HG02763 (cell line): ENCODE measurements around the gene INPP5A.
"Not testable (repeated sequence)": the region's sequence is repeated elsewhere in the genome, so short reads cannot be mapped to it uniquely, and the experiment has no call there.

ENCODE experiments used
- ATAC-seq: cut with Tn5 transposase; IDR thresholded peaks from one replicate; pipeline ENCODE4 v1.9.1; 2021; ENCODE audit warnings: mild to moderate bottlenecking, moderate library complexity; ENCODE audit not compliant: unreplicated experiment

Gene INPP5A

DNA sequence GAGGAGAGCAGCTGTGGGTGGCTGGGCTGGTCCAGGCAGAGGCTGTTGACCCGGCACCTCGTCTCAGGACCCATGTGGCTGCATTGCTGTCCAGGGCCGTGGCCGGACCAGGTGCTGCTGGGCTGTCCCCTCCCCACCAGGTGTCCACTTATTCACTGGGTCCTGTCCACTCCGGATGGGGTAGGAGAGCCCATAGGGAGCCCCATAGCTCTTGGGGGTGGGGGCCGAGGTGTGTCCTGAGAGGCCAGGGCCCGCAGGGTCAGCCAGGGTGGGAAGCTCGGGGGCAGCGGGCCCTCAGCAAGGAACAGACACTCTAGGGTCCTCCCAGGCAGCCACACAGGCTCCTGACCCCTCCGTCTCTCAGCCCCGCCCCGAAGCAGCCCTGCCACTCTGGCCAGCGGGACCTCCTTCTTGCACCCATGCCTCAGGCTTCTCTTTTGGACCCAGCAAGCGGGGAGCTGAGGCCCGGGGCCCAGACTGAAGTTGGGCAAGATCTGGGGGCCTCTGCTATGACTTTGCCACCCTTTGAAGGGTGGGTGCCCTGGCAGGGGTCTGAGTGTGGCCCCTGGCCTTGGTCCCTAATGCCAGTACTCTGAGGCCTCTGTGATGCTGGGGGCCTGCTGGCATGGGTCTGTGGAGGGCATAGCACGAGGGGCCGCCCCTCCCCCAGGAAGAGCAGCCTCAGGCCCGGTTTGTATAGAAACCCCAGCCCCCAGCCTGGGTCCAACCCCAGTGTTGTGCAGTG is 162.0 kb downstream of the INPP5A start:
- no peak for ATAC-seq

DNA sequence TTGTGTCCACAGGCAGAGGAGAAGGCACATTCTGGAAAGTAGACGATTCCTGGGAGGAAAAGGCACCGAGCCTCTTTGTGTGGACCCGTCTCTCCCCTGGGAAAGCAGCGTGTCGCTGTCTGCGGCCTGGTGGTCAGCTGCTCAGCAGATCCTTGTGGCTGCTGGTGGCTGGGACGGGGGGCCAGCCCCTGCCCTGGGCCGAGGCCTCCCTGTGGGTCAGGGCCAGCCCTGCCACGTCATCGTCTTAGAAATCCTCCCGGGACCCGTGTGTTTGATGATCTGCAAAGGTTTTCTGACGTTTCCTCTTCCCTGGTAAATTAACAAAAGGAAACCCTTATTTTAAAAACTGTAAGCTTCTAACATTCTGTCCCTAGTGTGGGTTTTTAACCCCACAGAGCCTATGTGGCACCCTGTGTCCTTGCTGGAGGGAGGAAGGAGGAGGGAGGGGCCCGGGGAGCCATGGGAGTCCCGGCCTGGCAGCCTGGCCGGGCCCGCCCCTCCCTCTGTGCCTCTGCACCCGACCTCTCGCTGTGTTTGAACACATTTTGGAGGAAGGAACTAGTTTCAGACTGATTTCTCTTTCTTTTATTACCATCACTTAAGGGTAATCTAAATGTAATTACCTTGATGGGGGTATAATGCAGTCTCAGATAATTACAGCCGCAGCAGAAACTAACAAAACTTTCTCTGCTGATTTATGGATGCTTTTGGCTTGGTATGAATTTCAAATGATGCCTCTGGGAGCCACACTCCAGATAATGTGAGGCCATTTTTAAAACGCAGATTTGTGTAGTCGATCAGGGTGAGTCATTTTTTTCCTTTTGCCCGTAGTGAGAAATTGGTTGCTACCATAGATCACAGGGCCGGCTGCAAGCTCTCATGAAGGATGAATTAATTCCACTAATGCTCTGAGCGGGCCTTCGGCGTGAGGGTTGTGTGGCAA is 162.8 kb downstream of the INPP5A start:
- no peak for ATAC-seq

DNA sequence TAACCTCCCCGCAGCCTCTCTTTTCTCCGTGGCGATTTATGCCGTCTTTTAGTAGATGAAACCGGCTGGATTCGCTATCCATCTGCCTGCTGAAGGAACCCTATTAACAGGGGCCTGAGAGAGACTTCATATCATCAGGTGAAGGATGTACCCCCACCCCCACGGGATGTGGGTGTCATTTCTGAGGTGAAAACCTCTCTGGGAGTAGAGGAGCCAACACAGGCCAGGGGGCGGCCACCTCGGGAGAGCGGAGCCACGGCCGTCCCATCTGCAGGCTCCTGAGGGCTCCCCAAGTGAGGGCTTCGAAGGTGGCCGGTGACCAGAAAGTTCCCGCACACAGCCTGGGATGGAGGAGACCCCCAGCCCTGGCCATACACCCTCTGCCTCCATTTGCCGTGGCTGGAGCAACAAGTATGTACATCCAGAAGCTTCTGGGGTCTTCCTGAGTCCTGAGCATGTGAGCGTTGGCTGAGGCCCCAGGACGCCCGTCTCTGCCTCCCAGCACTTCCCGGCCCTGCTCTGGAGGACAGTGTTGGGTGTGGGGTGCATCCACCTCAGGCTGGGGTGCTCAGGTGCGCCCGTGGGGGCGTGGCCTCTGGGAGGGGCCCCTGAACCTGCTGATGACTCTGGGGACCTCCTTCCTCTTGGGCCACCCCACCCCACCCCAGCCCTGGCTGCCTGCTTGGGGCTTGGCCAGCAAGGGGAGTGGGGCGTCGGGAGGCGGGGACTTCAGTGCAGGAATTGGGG is 163.7 kb downstream of the INPP5A start:
- no peak for ATAC-seq

DNA sequence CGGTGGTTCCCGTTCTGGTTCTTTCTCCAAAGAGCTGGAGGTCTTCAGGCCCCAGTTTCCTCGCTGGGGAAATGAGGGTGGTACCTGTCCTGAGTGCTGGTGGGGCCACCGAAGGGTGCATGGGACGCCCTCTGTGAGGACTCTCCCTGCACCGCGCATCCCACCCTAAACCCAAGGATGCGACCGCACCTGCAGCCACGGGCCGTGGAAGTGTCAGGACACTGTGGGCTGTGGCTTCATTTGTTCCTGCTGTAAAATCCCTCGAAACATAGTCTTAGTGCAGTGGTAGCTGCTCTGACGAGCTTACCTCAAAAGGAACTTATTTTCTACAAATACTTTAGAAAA is 164.2 kb downstream of the INPP5A start:
- ATAC-seq = no peak

DNA sequence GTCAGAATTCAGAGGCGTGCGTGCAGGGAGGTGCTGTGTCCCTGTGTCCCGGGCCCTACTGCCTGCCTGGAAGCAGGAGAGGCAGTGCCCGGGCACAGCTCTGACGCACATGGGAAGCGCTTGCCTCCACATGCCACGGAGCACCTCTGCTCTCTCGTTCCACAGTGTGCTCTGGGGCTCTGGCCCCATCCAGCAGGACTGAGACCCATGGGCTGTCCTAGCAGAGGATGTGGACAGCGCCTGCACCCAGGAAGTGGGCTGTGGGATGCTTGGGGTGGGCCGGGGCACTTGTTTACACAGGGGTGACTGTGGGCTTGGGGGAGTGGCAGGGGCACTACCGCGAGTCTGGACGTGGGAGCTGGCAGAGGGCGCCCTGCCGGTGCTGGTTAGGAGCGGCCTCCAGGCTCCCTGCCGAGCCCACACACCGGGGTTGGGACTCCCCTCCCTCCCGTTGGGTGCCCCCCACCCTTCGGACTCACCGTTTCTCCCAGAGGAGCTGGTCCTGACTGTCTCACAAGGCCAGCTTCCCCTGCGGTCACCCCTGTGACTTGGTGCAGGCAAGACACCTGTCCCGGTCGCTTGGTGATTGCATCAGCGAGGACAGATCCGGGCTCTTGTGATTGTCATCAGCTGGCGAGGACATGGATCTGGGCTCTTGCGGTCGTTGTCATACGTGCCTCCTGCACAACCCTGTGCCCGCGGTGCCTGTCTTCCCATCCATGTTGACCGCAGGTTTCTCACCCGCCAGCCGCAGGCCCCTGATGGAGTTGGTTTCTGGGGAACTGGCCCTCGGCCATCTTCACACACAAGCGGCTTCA is 165.2 kb downstream of the INPP5A start:
- no peak for ATAC-seq

DNA sequence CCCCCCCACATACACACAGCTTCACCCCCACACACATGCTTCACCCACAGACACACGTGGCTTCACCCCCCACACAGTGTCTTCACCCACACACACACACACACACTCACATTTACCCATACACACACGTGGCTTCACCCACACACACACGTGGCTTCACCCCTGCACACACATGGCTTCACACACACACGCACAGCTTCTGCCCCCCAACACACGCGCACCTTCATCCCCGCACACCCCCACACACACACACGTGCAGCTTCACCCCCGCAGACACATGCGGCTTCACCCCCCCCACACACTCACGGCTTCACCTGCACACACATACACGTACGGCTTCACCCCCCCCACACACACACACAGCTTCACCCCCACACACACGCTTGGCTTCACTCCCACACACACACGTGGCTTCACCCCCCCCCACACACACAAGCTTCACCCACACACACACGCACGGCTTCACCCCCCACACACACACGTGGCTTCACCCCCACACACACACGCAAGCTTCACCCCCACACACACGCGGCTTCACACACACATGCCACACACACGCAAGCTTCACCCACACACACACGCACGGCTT is 165.9 kb downstream of the INPP5A start:
- ATAC-seq = no peak

DNA sequence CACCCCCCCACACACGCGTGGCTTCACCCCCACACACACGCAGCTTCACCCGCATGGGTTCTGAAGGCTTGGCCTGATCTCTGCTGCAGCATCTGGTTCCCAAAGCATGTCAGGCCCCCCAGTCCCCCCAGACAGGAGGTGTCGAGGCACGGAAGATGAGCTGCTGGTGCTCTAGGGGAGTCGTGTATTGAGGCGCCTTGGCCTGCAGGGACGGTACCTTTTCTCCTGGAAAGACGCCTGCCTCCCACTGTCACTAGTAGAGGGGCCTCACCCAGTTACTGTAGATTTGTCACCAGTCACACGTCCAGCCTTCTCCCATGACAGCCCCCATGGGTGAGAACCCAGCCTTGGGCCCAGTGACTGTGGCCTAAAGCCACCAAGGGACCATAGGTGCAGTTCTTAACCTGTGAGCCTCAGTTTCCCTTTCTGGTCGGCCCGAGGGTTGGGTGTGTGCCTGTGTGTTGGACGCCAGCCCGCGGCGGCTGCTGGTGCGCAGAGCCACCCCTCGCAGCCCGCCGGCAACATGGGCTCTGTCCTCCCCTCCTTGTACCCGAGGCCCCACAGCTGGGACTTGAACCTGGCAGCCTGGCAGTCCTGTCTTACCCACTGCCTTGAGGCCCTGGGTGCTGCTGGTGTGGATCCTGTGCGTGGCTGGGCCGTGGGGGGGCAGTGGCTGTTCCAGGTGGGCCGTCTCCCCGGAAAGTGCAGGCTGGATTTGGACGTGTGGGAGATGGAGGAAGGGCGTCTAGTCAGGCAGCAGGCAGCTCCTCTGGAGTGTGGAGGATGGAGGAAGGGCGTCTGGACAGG is 166.6 kb downstream of the INPP5A start:
- ATAC-seq = no peak

DNA sequence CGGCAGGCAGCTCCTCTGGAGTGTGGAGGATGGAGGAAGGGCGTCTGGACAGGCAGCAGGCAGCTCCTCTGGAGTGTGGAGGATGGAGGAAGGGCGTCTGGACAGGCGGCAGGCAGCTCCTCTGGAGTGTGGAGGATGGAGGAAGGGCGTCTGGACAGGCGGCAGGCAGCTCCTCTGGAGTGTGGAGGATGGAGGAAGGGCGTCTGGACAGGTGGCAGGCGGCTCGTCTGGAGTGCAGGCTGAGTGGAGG is 167.2 kb downstream of the INPP5A start:
- ATAC-seq = not testable (repeated sequence)

DNA sequence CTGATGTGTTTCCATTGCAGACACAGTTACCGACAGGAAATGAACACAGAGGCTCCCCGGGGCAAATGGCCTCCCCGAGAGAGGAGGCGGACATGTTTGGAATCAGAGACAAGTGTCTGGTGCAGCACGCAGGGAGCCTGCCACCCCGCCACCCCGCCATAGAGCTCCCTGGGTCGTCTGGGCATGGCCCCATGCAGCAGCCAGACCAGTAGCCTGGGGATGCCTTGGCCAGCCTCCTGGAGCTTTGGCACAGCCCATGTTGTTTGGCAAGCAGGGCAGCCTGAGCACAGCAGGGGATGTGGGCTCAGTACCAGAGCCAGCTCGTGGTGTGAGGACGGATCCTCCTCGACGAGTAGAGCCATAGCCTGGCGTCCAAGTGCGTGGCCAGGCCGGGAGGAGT is 167.6 kb downstream of the INPP5A start:
- no peak for ATAC-seq

DNA sequence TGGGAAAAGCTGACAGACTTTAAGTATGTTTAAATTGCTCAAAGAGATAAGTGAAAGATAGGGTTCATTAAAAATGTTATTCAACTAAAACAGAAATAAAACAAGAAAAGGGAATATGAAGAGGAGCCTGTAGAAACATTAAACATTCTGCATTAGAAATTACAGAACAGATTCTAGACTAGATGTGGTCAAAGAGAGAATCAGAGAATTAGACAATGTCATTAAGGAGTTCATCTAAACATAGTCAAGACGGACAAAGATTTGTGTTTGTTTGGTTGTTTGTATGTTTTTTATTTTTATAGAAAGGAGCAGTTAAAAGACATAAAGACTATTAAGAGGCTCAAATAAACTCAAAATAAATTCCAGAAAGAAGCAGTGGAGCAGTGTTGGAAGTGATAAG is 168.4 kb downstream of the INPP5A start:
- no peak for ATAC-seq

DNA sequence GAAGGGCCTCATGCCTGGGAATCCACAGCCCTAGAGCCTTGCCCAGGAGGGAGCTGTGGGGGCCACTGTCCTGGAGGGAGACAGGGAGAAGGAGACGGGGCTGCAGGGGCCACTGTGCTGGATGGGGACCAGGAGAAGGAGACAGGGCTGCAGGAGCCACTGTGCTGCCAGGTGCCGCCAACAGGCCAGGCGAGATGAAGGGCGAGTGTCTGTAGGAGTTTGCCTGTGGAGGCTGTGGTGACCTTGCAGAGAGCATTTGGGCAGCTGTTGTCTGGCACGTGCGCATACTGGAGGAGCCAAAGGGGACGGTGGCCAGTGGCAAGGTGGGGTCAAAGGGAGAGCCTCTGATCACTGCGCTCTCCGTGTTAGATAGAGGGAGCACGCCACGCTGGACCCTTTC is 169.1 kb downstream of the INPP5A start:
- no peak for ATAC-seq

DNA sequence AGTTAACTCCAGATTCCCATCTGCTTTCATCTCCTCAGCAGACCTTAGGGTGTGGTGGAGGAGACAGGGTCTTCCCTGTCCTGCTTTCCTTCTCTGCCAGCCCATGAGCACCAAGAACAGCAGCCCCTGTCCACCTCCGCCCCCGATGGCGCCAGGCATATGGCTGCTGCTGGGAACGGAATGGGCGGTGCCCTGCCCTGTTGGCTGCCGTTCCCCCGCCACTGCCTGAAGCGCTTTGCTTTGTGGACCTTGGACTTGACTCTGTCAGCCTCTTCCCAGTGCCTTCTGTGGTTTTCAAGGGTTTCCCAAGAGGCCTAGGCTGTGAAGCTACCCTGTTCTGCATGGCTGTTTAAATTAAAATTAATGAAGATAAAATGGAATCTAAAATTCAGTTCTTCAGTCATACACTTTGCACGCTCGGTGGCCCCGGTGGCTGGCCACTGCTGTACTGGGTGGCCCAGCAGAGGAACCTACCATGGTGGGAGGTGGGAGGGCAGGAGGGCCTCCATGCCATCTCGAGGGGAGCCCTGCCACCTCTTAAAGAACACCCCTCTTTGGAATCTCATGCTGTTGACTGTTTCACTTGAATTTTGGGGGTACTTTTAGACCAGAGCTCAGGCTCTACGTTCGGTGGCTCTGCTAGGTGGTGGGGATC is 169.7 kb downstream of the INPP5A start:
- ATAC-seq = no peak

DNA sequence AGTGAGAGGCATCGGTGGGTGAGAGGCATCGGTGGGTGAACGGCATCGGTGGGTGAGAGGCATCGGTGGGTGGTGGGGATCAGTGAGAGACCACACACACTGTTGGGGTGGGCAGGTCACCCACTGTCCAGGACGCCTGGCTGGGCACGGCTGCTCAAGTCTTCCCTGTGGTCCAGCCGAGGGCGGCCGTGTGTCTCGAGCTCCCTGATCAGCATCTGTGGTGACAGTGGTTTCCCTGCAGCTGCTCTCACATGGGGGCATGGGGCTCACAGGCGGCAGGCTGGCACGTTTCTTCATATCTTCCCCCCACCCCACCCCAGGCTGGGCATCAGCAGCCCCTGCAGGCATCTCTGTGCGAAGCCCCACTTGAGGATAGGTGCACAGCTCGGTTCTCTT is 170.2 kb downstream of the INPP5A start:
- ATAC-seq = no peak

DNA sequence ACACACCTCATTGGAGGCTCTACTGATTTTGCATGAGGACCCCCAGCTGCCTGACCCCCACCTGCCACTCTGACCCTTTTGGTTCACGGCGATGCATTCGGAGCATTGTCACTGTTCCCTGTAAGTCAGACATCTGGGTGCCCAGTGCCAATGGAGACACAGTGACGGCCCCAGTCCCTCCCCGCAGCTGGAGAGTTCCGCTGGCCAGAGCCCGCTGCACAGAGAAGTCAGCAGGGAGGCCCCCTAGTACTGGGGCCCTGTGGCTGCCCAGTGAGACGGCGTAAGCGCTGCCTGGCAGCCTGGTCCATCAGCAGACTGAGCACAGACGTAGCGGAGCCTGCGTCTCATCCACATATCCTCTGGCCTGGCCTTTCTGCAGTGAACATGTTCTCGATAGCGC is 170.9 kb downstream of the INPP5A start:
- ATAC-seq = no peak

DNA sequence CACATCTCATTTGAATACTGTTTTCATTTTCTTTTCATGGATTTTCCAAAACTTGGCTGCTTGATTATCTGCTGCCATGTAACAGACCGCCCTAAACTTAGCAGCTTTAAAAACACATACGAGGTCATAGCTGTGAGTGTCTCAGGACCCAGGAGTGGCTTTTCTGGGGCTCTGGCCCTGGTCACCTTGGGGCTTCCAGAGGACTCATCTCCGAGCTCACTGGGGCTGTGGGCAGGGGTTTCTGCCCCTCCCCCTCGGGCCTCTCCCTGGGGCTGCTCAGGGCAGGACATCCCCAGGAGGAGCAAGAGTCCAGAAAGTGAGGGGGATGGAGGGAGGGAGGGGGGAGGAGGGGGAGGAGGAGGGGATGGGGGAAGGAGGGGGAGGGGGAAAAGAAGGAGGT is 171.3 kb downstream of the INPP5A start:
- no peak for ATAC-seq

DNA sequence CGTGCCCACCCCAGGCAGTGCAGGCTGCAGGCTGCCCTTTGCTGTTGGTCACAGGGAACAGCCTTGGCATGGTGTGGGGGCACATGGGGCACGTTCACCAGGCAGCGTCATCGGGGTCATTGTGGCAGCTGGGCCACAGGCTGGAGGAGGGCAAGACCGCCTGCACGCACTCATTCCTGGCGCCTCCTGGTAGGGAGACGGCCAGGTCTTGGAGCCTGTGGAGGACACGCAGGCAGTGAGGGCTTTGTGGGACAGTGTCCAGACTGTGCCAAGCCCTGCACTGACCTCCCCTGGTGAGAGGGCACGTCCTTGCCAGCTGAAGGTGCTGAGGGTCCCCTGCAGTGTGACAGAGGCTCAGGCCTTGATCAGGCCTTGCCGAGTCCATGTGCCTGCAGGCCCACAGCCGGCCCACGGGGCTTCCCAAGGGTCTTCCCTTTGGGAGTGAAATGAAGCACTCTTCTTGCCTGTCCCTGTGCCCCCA is 171.9 kb downstream of the INPP5A start:
- no peak for ATAC-seq

DNA sequence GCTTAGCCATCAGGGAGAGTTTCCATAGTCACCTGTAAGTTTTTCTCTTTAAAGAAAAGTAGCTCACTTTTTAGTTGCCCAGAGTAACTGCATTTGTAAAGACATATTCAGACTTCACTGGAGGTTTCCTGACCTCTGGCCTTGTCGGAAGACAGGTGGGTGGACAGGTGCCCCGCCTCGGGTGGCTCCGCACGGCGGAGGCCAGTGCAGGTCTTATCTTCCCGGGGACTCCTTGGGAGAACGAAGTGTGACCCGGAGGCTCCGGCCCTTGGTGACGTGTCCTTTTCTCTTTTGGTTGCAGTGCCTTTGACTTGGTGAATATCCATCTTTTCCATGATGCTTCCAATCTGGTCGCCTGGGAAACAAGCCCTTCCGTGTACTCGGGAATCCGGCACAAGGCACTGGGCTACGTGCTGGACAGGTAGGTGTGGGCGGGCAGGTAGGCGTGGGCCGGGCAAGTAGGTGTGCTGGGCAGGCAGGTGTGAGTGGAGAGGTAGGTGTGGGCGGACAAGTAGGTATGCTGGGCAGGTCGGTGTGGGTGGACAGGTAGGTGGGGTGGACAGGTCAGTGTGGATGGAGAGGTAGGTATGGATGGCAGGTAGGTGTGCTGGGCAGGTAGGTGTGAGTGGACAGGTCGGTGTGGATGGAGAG is 172.6 kb downstream of the INPP5A start:
- ATAC-seq = no peak

DNA sequence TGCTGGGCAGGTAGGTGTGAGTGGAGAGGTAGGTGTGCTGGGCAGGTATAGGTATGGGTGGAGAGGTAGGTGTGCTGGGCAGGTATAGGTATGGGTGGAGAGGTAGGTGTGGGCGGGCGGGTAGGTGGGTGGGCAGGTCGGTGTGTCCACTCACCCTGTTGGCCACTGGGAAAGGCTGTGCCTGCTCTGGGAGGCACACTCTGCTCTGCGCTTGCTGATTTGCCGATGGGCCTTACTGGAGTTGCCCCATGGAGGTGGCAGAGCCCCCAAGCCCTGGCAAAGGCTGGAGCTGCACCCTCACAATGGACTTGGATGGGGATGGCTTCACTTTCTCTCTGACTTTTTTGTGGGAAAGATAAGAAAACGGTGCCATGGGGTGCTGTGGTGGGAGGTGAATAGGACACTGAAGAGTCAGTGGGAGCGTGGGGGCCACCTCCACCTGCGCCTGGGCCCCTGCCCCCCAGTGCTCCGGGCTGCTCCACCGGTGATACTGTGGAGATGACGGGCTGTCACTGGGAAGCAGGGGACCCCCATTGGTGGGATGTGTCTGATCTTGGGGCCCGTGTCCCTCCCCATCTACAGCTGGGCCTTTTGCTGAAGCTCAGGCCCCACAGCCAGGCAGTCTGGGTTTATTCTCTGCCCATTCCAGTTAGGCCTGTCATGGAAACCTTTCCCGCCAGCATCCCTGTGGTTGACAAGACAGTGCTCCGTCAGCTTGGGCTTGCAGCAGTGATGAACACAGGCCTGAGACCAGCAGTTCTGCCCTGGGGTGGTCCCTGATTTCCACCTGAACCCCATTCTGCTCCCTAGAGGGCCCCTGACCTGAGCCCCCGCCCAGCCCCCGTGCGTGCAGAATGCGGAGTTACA is 173.4 kb downstream of the INPP5A start:
- no peak for ATAC-seq
